SU-DHL-6 (cell line): ENCODE results near the gene KCNA1.

Experiments used
- H2AFZ ChIP-seq: fragments of 200-600 bp; sonication (generic); 2 replicates; pipeline ENCODE4 v1.6.1; 2014; ENCODE audit warnings: low read depth, mild to moderate bottlenecking, moderate library complexity, mixed read lengths, antibody characterized with exemption, low read length; ENCODE audit not compliant: severe bottlenecking
- H3F3A ChIP-seq: fragments of 200-600 bp; shearing (Covaris generic); 2 replicates; pipeline ENCODE4 v1.6.0; 2016; ENCODE audit warnings: antibody characterized with exemption, mild to moderate bottlenecking; ENCODE audit not compliant: insufficient read depth
- H3K27ac ChIP-seq: fragments of 200-600 bp; sonication (generic); 2 replicates; pipeline ENCODE4 v1.5.1; 2016; ENCODE audit warnings: low read depth, mild to moderate bottlenecking, low read length, moderate library complexity, mixed read lengths
- H3K27me3 ChIP-seq: fragments of 200-600 bp; sonication (generic), shearing (Covaris generic); 2 replicates; pipeline ENCODE4 v1.6.0; 2014; ENCODE audit warnings: mild to moderate bottlenecking, low read length
- H3K36me3 ChIP-seq: fragments of 200-600 bp; sonication (generic); 2 replicates; pipeline ENCODE4 v1.6.1; 2014; ENCODE audit warnings: mild to moderate bottlenecking, low read length, mixed read lengths
- H3K4me2 ChIP-seq: fragments of 300-600, 200-600 bp; shearing (Covaris generic), sonication (generic); 2 replicates; pipeline ENCODE4 v1.6.0; 2014; ENCODE audit warnings: low read length, low read depth, mild to moderate bottlenecking; ENCODE audit not compliant: poor library complexity, severe bottlenecking
- H3K4me3 ChIP-seq: fragments of 200-600 bp; sonication (generic); 2 replicates; pipeline ENCODE4 v1.5.1; 2014; ENCODE audit warnings: antibody characterized with exemption, low read length, mild to moderate bottlenecking, mixed read lengths; ENCODE audit not compliant: insufficient read depth, poor library complexity, severe bottlenecking
- H3K79me2 ChIP-seq: fragments of 200-600 bp; sonication (generic); 2 replicates; pipeline ENCODE4 v1.6.1; 2014; ENCODE audit warnings: mild to moderate bottlenecking, low read length, moderate library complexity; ENCODE audit not compliant: insufficient read depth
- H3K9ac ChIP-seq: fragments of 200-600 bp; sonication (generic); 2 replicates; pipeline ENCODE4 v1.7.0; 2014; ENCODE audit warnings: mild to moderate bottlenecking, low read length
- H3K9me2 ChIP-seq: fragments of 200-600 bp; sonication (generic); replicated peaks from 2 replicates; pipeline ENCODE4 v1.6.1; 2014; ENCODE audit warnings: low read length; ENCODE audit not compliant: insufficient read depth
- H3K9me3 ChIP-seq: fragments of 200-600 bp; sonication (generic); 2 replicates; pipeline ENCODE4 v1.6.1; 2014; ENCODE audit warnings: low read length, mixed read lengths; ENCODE audit not compliant: insufficient read depth
- H4K20me1 ChIP-seq: fragments of 200-600 bp; sonication (generic); 2 replicates; pipeline ENCODE4 v1.6.1; 2014; ENCODE audit warnings: low read depth, mild to moderate bottlenecking, antibody characterized with exemption, low read length, moderate library complexity, mixed read lengths
- CTCF ChIP-seq: fragments of 200-600 bp; sonication (generic); IDR thresholded peaks from one replicate; pipeline ENCODE4 v1.5.1; 2017; ENCODE audit warnings: antibody characterized with exemption, mild to moderate bottlenecking, low read length, moderate library complexity; ENCODE audit not compliant: insufficient read depth, poor library complexity, severe bottlenecking
- EZH2phosphoT487 ChIP-seq: fragments of 200-600 bp; sonication (generic), shearing (Covaris generic); conservative IDR thresholded peaks from 2 replicates; pipeline ENCODE4 v1.6.1; 2018; ENCODE audit warnings: mild to moderate bottlenecking, antibody characterized with exemption, low read length, moderate library complexity, mixed read lengths

The KCNA1 gene

GRCh38 chr12:4918950-4919660, 9.4 kb downstream of the KCNA1 start:
- H3K9ac ChIP-seq = no peak overlapping the region
- no peaks in the 10 kb centered on the region for H3K36me3 ChIP-seq
- H3K27me3 ChIP-seq = no peaks in the 10 kb centered on the region
- H2AFZ ChIP-seq = no peak overlapping the region
- no peak for TF ChIP-seq EZH2phosphoT487
- no peak for TF ChIP-seq CTCF
- no peaks in the 10 kb centered on the region for H3F3A ChIP-seq
- H3K4me2 ChIP-seq = no peak overlapping the region
- no peaks in the 10 kb centered on the region for H4K20me1 ChIP-seq
- H3K9me3 ChIP-seq = no peaks in the 10 kb centered on the region
- no peak overlapping the region for H3K27ac ChIP-seq
- no peaks in the 10 kb centered on the region for H3K9me2 ChIP-seq
- no peak overlapping the region for H3K4me3 ChIP-seq
- no peaks in the 10 kb centered on the region for H3K79me2 ChIP-seq

- no peaks in the 10 kb centered on the region for H3K36me3 ChIP-seq
- TF ChIP-seq CTCF (no peak), EZH2phosphoT487 (no peak)
- H3F3A ChIP-seq = no peaks in the 10 kb centered on the region
- H3K9ac ChIP-seq = no peak overlapping the region
- H3K27ac ChIP-seq = no peak overlapping the region
- no peak overlapping the region for H3K4me3 ChIP-seq
- no peaks in the 10 kb centered on the region for H3K9me3 ChIP-seq
- H3K27me3 ChIP-seq = no peaks in the 10 kb centered on the region
- no peaks in the 10 kb centered on the region for H3K9me2 ChIP-seq
- H2AFZ ChIP-seq = no peak overlapping the region
- no peaks in the 10 kb centered on the region for H4K20me1 ChIP-seq
- no peaks in the 10 kb centered on the region for H3K79me2 ChIP-seq
- H3K4me2 ChIP-seq = no peak overlapping the region
Measured at GRCh38 chr12:4932576-4932975, 22.9 kb downstream of the KCNA1 start.

- Histone ChIP-seq H3K27me3 (no peaks in the 10 kb centered on the region), H3K4me3 (no peak overlapping the region), H4K20me1 (no peaks in the 10 kb centered on the region), H3K79me2 (no peaks in the 10 kb centered on the region), H3K9ac (no peak overlapping the region), H3K9me2 (no peaks in the 10 kb centered on the region), H3K9me3 (no peaks in the 10 kb centered on the region), H2AFZ (no peak overlapping the region), H3K27ac (no peak overlapping the region), H3F3A (no peaks in the 10 kb centered on the region), H3K4me2 (no peak overlapping the region), H3K36me3 (no peaks in the 10 kb centered on the region)
- TF ChIP-seq CTCF (no peak), EZH2phosphoT487 (no peak)
Measured at GRCh38 chr12:4933411-4933810, 23.7 kb downstream of the KCNA1 start.
